ENCODE measurements around the gene RPS10.

DNA sequence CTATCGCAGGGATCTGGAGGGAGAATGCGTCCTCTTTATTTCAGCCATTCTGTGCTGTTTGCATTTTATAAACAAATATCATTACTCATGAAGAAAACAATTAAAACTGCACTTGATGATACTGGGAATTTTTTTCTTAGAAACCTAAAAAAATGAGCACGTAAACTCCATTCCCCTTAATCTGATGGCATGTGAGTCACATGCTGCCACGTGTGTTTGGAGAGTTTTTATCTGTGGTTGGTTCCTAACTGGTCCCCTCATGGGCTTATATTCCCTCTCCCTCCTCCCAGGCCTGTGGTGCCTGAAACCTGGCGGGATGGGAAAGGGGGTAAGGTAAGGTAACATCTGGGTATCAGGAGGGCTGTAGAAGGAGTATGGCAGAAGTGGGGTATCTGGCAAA, 46.6 kb upstream of the RPS10 start:
- no peak for TF ChIP-seq CTCF (conservative IDR thresholded peaks at IDR 0.05; ENCODE audit: low read depth in 2 of 2)
- TF ChIP-seq POLR2AphosphoS5 (IDR thresholded peaks at IDR 0.05; ENCODE audit: low read depth) = no peak
- no peak for TF ChIP-seq EZH2 (IDR thresholded peaks at IDR 0.05; ENCODE audit: low read depth, unreplicated experiment)
- TF ChIP-seq, protein P1, sequence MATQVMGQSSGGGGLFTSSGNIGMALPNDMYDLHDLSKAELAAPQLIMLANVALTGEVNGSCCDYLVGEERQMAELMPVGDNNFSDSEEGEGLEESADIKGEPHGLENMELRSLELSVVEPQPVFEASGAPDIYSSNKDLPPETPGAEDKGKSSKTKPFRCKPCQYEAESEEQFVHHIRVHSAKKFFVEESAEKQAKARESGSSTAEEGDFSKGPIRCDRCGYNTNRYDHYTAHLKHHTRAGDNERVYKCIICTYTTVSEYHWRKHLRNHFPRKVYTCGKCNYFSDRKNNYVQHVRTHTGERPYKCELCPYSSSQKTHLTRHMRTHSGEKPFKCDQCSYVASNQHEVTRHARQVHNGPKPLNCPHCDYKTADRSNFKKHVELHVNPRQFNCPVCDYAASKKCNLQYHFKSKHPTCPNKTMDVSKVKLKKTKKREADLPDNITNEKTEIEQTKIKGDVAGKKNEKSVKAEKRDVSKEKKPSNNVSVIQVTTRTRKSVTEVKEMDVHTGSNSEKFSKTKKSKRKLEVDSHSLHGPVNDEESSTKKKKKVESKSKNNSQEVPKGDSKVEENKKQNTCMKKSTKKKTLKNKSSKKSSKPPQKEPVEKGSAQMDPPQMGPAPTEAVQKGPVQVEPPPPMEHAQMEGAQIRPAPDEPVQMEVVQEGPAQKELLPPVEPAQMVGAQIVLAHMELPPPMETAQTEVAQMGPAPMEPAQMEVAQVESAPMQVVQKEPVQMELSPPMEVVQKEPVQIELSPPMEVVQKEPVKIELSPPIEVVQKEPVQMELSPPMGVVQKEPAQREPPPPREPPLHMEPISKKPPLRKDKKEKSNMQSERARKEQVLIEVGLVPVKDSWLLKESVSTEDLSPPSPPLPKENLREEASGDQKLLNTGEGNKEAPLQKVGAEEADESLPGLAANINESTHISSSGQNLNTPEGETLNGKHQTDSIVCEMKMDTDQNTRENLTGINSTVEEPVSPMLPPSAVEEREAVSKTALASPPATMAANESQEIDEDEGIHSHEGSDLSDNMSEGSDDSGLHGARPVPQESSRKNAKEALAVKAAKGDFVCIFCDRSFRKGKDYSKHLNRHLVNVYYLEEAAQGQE (IDR thresholded peaks at IDR 0.05; ENCODE audit: unreplicated experiment) = no peak
- no peak for TF ChIP-seq CREB1 (CRISPR knock-in tag; IDR thresholded peaks at IDR 0.05; ENCODE audit: low read depth)

Measured in GM23338 (cell line).